Neural progenitor cell (in vitro differentiated cells): ENCODE measurements around the gene GDF10. TPM values are rescaled to one million over a fixed set of nuclear protein-coding genes. Genes with fewer than 3 reads are reported as not detected.

Experiments
- DNase-seq: peaks from one replicate; pipeline ENCODE4 v3.0.0-alpha.2; 2016; ENCODE audit warnings: low spot score
- H2AFZ ChIP-seq: fragments of 200-600 bp; sonication (generic); replicated peaks from 2 replicates; pipeline ENCODE4 v1.6.1; 2016; ENCODE audit warnings: antibody characterized with exemption
- H3F3A ChIP-seq: fragments of 200-600 bp; sonication (generic); 2 replicates; pipeline ENCODE4 v1.6.1; 2016; ENCODE audit warnings: antibody characterized with exemption, low read depth
- H3K27ac ChIP-seq: fragments of 200-600 bp; sonication (generic); 2 replicates; pipeline ENCODE4 v1.5.1; 2016; ENCODE audit warnings: mild to moderate bottlenecking
- H3K27me3 ChIP-seq: fragments of 200-600 bp; sonication (generic); 2 replicates; pipeline ENCODE4 v1.6.1; 2016; ENCODE audit warnings: mild to moderate bottlenecking, moderate library complexity
- H3K36me3 ChIP-seq: fragments of 200-600 bp; sonication (generic); 2 replicates; pipeline ENCODE4 v1.5.1; 2016
- H3K4me1 ChIP-seq: fragments of 200-600 bp; sonication (generic); 2 replicates; pipeline ENCODE4 v1.6.1; 2016; ENCODE audit warnings: mixed run types
- H3K4me2 ChIP-seq: fragments of 200-600 bp; sonication (generic); 2 replicates; pipeline ENCODE4 v1.6.1; 2016
- H3K4me3 ChIP-seq: fragments of 200-600 bp; sonication (generic); 2 replicates; pipeline ENCODE4 v1.5.1; 2016
- H3K79me2 ChIP-seq: fragments of 200-600 bp; sonication (generic); 2 replicates; pipeline ENCODE4 v1.6.1; 2016; ENCODE audit warnings: low read depth
- H3K9ac ChIP-seq: fragments of 200-600 bp; sonication (generic); 2 replicates; pipeline ENCODE4 v1.6.1; 2016
- H3K9me3 ChIP-seq: fragments of 200-600 bp; sonication (generic); 2 replicates; pipeline ENCODE4 v1.5.1; 2016; ENCODE audit warnings: low read depth
- H4K20me1 ChIP-seq: fragments of 200-600 bp; sonication (generic); 2 replicates; pipeline ENCODE4 v1.6.1; 2016; ENCODE audit warnings: low read depth
- H3K27ac Mint-ChIP-seq: 3 replicates; pipeline ENCODE4 v1.8.0; 2021; ENCODE audit warnings: mixed read lengths
- H3K27me3 Mint-ChIP-seq: 2 replicates; pipeline ENCODE4 v1.8.0; 2022; ENCODE audit warnings: low read depth, mild to moderate bottlenecking, inconsistent platforms, moderate library complexity, mixed read lengths; ENCODE audit not compliant: insufficient read depth
- H3K36me3 Mint-ChIP-seq: 3 replicates; pipeline ENCODE4 v1.8.0; 2021; ENCODE audit warnings: mixed read lengths
- H3K4me1 Mint-ChIP-seq: 3 replicates; pipeline ENCODE4 v1.8.0; 2021; ENCODE audit warnings: mixed read lengths
- H3K4me3 Mint-ChIP-seq: 3 replicates; pipeline ENCODE4 v1.8.0; 2021; ENCODE audit warnings: mild to moderate bottlenecking, moderate library complexity, mixed read lengths
- H3K9me3 Mint-ChIP-seq: 3 replicates; pipeline ENCODE4 v1.8.0; 2020; ENCODE audit warnings: mixed read lengths
- CTCF ChIP-seq: fragments of 200-600 bp; sonication (generic); IDR thresholded peaks from 2 replicates; pipeline ENCODE4 v1.5.1; 2017; ENCODE audit warnings: antibody characterized with exemption, mild to moderate bottlenecking
- EZH2 ChIP-seq: fragments of 200-600 bp; sonication (generic); IDR thresholded peaks from 2 replicates; pipeline ENCODE4 v1.6.1; 2017; ENCODE audit warnings: antibody characterized with exemption, mild to moderate bottlenecking, moderate library complexity
- EZH2phosphoT487 ChIP-seq: fragments of 200-600 bp; sonication (generic); IDR thresholded peaks from 2 replicates; pipeline ENCODE4 v1.6.1; 2017; ENCODE audit warnings: antibody characterized with exemption
- total RNA-seq: library from RNA; depleted of rRNA; stranded (reverse); fragments of >200 nt; gene quantifications from 2 replicates; pipeline ENCODE4 v1.2.3, GENCODE V29; 2015; ENCODE audit warnings: low replicate concordance

The GDF10 gene
- total RNA-seq, 1 donor from 2014 or later = 0.28 TPM

- peak; percentile 32 for DNase-seq
- Mint-ChIP-seq H3K36me3 (peaks cover 3% of the 10 kb centered on the region), H3K27me3 (peaks cover 7% of the 10 kb centered on the region), H3K9me3 (no peaks in the 10 kb centered on the region), H3K4me1 (peaks cover 28% of the 10 kb centered on the region), H3K27ac (no peak overlapping the region), H3K4me3 (no peak overlapping the region)
- H2AFZ ChIP-seq = no peak overlapping the region
- H3K36me3 ChIP-seq = no peaks in the 10 kb centered on the region
- H4K20me1 ChIP-seq = no peaks in the 10 kb centered on the region
- H3K27me3 ChIP-seq = no peaks in the 10 kb centered on the region
- H3K79me2 ChIP-seq = no peaks in the 10 kb centered on the region
- no peaks in the 10 kb centered on the region for H3K4me1 ChIP-seq
- TF ChIP-seq EZH2 (no peak), EZH2phosphoT487 (no peak), CTCF (peak; percentile 66)
- H3K27ac ChIP-seq = no peak overlapping the region
- no peaks in the 10 kb centered on the region for H3K9me3 ChIP-seq
- no peak overlapping the region for H3K9ac ChIP-seq
- no peak overlapping the region for H3K4me3 ChIP-seq
- no peak overlapping the region for H3K4me2 ChIP-seq
- H3F3A ChIP-seq = no peaks in the 10 kb centered on the region
Observed at GRCh38 chr10:47309408-47310089, 9.6 kb downstream of the GDF10 start.

GRCh38 chr10:47310090-47310505 is 10.1 kb downstream of the GDF10 start:
- no peaks in the 10 kb centered on the region for H3K9me3 ChIP-seq
- DNase-seq = no peak
- peaks cover 5% of the 10 kb centered on the region for H3K27me3 Mint-ChIP-seq

GRCh38 chr10:47311193-47311931 is 11.4 kb downstream of the GDF10 start:
- Mint-ChIP-seq H3K27me3 (peaks cover 3% of the 10 kb centered on the region), H3K27ac (no peak overlapping the region), H3K4me1 (peaks cover 23% of the 10 kb centered on the region), H3K9me3 (no peaks in the 10 kb centered on the region), H3K4me3 (no peak overlapping the region), H3K36me3 (peaks cover 3% of the 10 kb centered on the region)
- Histone ChIP-seq H3K79me2 (no peaks in the 10 kb centered on the region), H3K27ac (no peak overlapping the region), H3K4me3 (no peak overlapping the region), H3F3A (no peaks in the 10 kb centered on the region), H3K9me3 (no peaks in the 10 kb centered on the region), H3K9ac (no peak overlapping the region), H3K27me3 (no peaks in the 10 kb centered on the region), H3K4me1 (no peaks in the 10 kb centered on the region), H3K4me2 (no peak overlapping the region), H3K36me3 (no peaks in the 10 kb centered on the region), H4K20me1 (no peaks in the 10 kb centered on the region), H2AFZ (no peak overlapping the region)
- DNase-seq = no peak
- TF ChIP-seq EZH2 (no peak), EZH2phosphoT487 (no peak), CTCF (no peak)

More at GRCh38 chr10:47310090-47310505, 10.1 kb downstream of the GDF10 start:
- Histone ChIP-seq H3K4me3 (no peak overlapping the region), H3F3A (no peaks in the 10 kb centered on the region), H2AFZ (no peak overlapping the region), H3K4me1 (no peaks in the 10 kb centered on the region), H3K27ac (no peak overlapping the region), H3K27me3 (no peaks in the 10 kb centered on the region), H3K9ac (no peak overlapping the region), H3K36me3 (no peaks in the 10 kb centered on the region), H4K20me1 (no peaks in the 10 kb centered on the region), H3K4me2 (no peak overlapping the region), H3K79me2 (no peaks in the 10 kb centered on the region)
- no peak overlapping the region for H3K4me3 Mint-ChIP-seq
- H3K36me3 Mint-ChIP-seq = peaks cover 3% of the 10 kb centered on the region
- TF ChIP-seq EZH2 (no peak), CTCF (no peak), EZH2phosphoT487 (no peak)
- H3K9me3 Mint-ChIP-seq = no peaks in the 10 kb centered on the region
- no peak overlapping the region for H3K27ac Mint-ChIP-seq
- H3K4me1 Mint-ChIP-seq = peaks cover 24% of the 10 kb centered on the region
